NCI-H748 (cell line): ENCODE data around the gene TXN2.
"Not testable (repeated sequence)": the region's sequence is repeated elsewhere in the genome, so short reads cannot be mapped to it uniquely, and the experiment has no call there.

Experiments used
- DNase-seq: peaks from one replicate; lab custom pipeline; 2025; ENCODE audit not compliant: unreplicated experiment; lab: John Stamatoyannopoulos, UW

The TXN2 gene

GRCh38 chr22:36432592-36433317, 48.7 kb downstream of the TXN2 start:
- DNase-seq = no peak

- DNase-seq = no peak
Measured at GRCh38 chr22:36431977-36432376, 49.5 kb downstream of the TXN2 start.

GRCh38 chr22:36430863-36431262, 50.6 kb downstream of the TXN2 start:
- DNase-seq = no peak

- not testable (repeated sequence) for DNase-seq
Measured at GRCh38 chr22:36427952-36428351, 53.5 kb downstream of the TXN2 start.

GRCh38 chr22:36425977-36426523, 55.4 kb downstream of the TXN2 start:
- DNase-seq = no peak

- DNase-seq = no peak
Measured at GRCh38 chr22:36424901-36425579, 56.4 kb downstream of the TXN2 start.

- DNase-seq = not testable (repeated sequence)
Measured at GRCh38 chr22:36424466-36424865, 57.0 kb downstream of the TXN2 start.

GRCh38 chr22:36423461-36424404, 57.7 kb downstream of the TXN2 start:
- DNase-seq = no peak

- no peak for DNase-seq
Measured at GRCh38 chr22:36422287-36423014, 59.0 kb downstream of the TXN2 start.

GRCh38 chr22:36419912-36420882, 61.2 kb downstream of the TXN2 start:
- DNase-seq = no peak

GRCh38 chr22:36419177-36419911, 62.1 kb downstream of the TXN2 start:
- DNase-seq = no peak

- no peak for DNase-seq
Measured at GRCh38 chr22:36417281-36417686, 64.2 kb downstream of the TXN2 start.
